NCI-H128 (cell line): ENCODE results near the gene GHRHR.

Source experiments
- DNase-seq: peaks from one replicate; lab custom pipeline; 2025; ENCODE audit not compliant: unreplicated experiment; lab: John Stamatoyannopoulos, UW

The GHRHR gene

DNA sequence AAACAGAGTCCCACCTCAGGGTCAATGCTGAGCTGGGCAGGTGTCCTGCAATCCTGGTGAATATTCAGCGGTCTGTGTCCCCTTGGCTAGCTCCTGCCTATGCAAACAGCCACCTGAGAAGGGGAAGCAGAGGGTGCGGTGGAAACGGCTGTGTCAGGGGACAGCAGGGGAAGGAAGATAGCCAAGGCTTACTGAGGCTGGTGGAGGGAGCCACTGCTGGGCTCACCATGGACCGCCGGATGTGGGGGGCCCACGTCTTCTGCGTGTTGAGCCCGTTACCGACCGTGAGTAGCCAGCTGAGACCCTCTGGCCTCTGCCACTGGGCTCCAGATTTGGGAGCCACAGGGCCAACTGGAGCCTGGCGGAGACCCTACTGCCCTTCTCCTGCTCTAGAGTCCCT, at the start of gene GHRHR:
Gene GHRHR, plus strand, starts transcription at position 112 of the 400 bp plus-strand sequence. Its CDS starts 116 bp downstream, at position 228.
- no peak for DNase-seq

DNA sequence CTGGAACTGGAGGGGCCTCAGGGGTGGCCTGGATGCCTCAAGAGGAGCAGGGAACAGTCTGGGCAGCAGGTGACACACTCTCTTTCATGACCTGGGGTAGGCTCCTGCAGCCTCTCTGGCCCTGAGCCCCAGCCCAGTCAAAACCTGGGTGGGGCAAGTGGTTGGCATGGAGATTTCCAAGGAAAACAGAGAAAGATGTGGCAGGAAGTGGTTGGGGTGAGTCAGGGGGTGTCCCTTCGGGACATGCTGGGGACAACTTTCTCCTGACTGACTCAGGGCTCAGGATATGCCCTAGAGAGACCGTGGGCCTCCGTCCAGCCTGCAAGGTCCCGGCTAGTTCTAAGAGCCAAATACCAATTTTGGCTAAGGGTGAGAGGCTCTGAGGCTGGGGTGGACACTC, 49.2 kb upstream of the GHRHR start:
- no peak for DNase-seq

DNA sequence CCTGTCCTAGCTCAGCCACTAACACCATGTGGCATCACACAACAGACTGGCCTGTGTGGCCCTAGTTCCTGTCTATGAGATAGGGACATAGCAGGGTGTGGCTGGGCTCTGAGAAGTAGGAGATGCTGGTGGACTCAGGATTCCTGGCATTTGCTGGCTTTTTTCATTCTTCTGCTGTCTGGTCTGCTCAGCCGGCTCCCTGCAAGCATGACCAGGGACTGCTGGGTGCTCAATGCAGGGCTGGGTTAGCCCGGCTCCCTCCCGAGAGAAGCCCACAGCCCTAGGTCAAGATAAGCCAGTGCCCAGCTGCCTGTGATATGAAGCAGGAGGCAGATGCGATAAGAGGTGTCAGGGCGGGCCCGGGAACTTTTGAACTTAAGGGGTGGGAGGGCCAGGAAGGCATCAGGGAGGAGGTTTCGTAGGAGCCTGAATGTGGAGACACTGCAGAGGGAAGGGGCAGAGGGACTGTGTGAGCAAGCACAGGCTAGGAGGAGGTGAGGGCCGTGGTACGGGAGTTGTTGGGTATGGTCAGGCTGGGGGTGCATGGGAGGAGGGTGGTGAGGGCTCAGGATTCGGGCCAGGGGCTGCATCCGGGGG, 48.6 kb upstream of the GHRHR start:
- DNase-seq, result no peak

DNA sequence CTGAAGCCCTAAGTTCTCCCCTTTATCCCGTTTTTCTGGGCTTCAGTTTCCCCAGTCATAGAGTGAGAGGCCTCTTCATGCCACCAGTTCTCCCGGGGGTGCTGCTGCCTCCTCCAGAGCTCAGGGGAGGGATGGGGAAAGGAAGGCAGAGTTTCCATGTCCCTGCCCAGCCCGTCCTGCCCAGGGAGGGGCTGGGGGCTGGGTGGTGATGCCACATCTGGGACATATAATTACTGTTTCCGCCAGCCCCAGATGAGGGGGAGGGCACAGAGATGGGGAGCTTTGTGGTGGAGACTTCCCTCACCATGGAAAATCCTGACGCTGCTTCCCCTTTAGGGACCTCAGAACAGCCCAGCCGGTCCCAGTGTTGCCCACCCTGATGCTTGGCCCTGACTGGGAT, 48.0 kb upstream of the GHRHR start:
- DNase-seq, result no peak

DNA sequence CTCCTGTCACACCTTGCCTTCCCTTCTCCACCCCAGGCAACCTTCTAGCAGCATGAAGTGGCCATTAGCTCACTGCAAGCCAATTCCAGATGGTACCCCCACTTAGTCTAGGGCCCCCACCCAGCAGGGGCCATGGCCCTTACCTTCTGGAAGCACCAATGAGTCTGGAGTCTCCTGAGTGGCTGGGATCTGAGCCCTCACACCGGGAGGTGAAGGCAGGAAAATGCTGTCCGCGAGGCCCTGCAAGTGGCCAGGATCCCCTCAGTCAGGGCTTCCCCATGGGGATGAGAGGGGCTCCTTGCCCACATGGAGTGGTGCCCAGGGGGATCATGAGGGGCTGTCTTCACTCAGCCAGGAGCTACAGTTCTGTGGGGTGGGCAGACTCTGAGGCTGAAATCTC, 47.5 kb upstream of the GHRHR start:
- no peak for DNase-seq

DNA sequence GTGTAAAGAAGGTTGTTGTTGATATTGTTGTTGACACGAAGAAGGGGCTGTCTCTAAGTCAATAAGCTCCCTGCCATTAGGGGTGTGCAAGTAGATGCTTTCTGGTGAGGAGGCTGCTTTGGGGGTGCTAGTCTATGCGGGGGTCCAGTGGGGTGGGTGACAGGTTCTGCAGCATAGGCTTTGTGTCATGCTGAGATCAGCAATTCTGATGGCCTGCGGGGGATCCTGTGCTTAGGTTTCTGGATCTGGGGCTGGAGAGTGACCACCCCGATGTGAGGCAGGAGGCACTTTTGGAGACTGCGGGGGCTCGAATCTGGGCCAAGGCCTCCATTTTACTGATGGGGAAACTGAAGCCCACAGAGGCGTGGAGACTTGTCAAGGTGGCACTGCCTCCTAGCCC, 47.0 kb upstream of the GHRHR start:
- DNase-seq, result no peak

DNA sequence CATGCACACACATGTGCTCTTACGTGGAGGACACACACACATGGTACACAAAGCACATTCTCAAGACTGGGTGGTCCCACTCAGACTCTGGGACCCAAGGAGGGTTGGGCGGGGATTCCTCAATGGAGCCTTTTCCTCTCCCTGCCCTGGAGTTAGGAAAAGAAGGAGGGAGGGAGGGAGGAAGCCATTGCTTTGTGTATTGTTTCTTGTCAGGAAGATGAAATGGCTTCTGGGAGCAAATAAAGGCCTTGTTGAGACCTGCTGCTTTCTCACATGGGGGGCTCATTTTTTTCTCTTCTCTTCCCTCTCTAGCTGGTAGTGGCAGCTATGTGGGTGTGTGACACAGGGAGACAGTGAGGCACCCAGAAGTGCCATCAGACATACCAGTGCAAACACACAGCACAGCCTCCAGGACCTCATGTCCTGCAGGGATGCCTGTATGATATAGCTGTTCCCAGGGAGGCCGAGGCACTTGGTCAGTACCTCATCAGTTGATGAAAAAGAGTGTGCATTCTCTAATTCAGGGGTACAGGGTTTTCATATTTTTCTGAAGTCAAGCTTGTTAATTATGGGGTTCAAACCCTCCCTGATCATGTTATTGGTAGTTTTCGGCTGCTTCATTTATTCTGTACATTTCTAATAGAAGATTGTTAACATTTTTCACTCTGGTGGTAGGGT, 46.4 kb upstream of the GHRHR start:
- DNase-seq, result no peak

DNA sequence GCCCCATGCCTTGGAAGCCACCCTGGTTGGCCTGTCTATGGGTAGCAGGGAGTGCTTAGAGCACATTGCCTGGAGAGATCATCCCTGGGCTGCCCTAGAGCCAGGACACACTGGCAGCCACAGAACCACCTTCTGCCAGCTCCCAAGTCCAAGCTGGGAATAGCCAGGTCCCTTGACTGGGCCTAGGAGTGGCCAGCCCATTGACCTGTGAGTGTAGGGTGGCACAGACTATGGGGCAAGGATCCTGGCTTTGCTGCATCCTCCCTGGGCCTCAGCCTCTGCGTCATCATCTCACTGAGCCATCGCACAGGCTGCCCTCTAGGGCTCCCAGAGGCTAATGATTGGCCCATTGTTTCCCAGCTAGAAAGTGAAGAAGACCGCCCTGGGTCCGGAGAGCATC, 45.1 kb upstream of the GHRHR start:
- DNase-seq, result no peak

DNA sequence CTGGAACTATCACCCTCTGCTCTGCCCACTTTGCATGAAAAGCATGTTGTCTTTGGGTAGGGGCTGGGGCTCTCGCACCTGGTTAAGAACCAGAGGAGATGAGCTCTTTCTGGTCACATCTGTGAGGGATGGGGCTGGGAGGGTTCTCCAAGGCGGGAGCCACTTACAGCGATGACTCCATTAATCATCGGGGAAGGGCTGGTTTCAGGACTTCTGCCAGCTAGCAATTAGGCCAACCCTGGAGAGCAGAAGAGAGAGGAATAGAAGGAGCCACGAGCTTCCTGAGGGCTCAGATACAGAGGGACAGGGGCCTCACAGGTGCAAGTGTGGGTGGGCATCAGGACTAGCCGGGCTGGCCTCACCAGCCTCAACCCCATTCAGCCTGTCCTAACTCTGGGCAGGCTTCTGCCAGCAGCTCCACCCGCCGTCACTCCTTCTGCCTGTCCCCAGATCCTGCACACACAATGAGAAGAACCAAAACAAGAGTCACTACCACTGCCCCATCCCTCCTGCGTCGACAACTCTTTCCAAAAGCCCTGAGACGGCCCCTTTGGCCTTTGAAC, 43.7 kb upstream of the GHRHR start:
- no peak for DNase-seq

DNA sequence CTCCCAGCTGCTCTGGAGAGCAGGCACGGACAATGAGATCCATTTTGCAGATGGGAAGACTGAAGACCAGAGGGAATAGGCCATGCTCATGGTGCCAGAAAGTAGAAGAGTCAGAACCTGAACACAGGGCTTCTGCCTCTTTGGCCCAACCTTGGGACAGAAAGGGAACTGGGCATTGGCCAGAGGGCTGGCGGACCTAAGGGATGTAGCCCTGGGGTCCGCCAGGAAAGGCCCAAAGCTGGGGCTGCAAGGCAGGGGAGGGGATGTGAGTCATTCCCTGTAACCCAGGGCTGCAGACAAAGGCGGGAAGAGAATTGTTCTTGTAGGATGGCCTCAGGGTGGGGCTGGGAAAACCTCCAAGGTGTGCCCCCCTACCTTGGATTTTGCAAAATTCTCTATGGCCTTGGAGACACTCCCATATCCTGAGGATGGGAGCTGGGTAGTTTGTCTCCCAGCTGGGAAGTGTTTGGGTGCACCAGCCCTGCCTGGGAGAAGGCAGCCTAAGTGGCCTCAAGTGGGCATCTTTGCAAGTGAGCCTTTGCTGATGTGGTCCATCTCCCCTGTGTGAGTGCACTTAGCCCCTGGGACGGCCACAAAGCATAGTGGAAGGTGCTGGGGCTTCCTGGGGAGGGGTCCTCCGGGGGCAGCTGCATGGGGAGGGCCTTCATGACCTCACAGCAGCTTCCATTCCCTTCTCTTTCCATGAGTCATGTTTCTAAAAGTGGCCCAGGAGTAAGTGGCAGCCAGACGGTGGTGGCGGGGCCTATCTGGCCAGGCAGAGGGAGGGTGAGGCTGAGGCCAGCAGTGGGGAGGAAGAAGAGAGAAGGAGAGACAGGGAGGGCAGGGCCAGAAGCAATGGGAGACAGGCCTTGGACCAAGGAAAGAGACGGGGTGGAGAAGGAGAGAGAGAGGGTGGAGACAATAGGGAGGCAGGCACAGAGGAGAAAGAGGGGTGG, 42.9 kb upstream of the GHRHR start:
- no peak for DNase-seq

DNA sequence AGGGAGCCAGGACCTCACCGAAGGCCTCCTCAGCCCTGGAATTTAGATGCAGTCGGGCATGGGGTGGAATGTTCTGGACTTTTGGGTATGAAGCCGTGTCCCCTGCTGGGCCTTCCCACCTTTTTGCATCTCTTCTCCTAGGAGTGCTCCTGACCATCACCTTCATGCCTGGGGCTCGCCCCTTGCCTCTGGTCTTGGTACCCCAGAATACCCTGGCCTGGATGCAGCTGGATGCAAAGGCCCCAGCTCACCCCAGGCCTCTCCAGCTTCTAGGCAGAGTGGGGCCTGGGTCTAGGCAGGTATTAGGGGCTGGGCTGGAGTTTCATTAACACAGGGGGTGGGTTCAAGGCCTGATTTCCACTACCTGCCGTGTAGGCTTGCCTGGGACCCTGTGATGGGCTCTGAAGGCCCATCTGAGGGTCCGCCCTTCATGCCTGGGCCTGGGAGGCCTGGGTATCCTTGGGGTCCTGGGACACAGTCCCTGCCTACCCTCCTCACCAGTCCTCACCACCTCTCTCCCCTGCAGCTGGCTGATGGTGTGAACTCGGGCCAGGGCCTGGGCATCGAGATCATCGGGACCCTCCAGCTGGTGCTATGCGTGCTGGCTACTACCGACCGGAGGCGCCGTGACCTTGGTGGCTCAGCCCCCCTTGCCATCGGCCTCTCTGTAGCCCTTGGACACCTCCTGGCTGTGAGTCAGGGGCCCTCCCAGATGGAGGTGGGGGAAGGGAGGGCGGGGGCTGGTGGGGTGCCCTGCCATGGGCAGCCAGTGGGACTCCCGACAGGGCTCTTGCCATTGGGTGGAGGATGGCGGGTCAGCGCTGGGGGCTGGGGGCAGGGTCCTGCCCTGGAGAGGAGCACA, 42.0 kb upstream of the GHRHR start:
- DNase-seq, result no peak

DNA sequence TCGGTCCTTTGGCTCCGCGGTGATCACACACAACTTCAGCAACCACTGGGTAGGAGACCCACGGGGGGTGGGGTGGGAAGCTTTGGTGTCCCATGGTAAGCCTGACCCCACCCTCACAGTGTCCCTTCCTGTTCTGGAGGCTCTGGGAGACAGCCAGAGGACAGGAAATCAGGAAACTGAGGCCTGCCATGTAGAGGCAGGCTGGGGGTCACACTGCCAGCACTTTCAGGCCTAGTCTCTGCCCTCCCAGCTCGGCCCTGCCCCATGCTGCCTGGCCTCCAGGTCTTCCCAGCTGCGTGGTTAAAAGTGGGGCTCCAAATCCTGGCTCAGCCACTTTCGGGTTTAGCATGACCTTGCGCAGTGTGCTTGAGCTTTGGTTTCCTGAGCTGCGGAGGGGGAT, 41.2 kb upstream of the GHRHR start:
- DNase-seq, result no peak

DNA sequence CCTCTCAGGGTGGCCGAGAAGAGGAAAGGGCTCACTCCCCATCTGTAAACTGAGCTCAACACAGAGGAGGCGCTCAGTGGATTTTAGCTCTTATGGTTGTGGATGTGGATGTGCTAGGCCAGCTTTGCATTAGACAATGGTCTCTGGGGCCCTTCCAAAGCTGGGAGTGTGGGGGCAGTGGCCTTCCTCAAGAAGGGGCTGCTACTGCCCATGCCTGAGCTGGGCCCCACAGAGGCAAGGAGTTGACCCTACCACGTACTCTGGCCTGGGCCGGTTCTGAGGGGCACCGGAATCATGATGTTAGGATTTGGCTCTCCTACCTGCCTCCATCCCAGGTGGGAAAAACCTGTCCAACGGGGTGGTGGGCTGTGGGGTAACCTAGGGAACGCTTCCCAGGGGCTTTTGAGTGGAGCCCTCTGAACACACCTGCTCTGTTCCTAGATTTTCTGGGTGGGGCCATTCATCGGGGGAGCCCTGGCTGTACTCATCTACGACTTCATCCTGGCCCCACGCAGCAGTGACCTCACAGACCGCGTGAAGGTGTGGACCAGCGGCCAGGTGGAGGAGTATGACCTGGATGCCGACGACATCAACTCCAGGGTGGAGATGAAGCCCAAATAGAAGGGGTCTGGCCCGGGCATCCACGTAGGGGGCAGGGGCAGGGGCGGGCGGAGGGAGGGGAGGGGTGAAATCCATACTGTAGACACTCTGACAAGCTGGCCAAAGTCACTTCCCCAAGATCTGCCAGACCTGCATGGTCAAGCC, 40.6 kb upstream of the GHRHR start:
- no peak for DNase-seq

DNA sequence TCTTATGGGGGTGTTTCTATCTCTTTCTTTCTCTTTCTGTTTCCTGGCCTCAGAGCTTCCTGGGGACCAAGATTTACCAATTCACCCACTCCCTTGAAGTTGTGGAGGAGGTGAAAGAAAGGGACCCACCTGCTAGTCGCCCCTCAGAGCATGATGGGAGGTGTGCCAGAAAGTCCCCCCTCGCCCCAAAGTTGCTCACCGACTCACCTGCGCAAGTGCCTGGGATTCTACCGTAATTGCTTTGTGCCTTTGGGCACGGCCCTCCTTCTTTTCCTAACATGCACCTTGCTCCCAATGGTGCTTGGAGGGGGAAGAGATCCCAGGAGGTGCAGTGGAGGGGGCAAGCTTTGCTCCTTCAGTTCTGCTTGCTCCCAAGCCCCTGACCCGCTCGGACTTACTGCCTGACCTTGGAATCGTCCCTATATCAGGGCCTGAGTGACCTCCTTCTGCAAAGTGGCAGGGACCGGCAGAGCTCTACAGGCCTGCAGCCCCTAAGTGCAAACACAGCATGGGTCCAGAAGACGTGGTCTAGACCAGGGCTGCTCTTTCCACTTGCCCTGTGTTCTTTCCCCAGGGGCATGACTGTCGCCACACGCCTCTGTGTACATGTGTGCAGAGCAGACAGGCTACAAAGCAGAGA, 39.9 kb upstream of the GHRHR start:
- no peak for DNase-seq

DNA sequence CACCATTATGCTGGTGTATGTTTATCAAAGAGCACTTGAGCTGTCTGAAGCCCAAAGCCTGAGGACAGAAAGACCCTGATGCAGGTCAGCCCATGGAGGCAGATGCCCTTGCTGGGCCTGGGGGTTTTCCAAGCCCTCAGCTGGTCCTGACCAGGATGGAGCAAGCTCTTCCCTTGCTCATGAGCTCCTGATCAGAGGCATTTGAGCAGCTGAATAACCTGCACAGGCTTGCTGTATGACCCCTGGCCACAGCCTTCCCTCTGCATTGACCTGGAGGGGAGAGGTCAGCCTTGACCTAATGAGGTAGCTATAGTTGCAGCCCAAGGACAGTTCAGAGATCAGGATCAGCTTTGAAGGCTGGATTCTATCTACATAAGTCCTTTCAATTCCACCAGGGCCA, 39.1 kb upstream of the GHRHR start:
- no peak for DNase-seq

DNA sequence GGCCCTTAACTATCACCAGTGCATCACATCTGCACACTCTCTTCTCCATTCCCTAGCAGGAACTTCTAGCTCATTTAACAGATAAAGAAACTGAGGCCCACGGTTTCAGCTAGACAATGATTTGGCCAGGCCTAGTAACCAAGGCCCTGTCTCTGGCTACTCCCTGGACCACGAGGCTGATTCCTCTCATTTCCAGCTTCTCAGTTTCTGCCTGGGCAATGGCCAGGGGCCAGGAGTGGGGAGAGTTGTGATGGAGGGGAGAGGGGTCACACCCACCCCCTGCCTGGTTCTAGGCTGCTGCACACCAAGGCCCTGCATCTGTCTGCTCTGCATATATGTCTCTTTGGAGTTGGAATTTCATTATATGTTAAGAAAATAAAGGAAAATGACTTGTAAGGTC, 38.6 kb upstream of the GHRHR start:
- DNase-seq, result no peak

DNA sequence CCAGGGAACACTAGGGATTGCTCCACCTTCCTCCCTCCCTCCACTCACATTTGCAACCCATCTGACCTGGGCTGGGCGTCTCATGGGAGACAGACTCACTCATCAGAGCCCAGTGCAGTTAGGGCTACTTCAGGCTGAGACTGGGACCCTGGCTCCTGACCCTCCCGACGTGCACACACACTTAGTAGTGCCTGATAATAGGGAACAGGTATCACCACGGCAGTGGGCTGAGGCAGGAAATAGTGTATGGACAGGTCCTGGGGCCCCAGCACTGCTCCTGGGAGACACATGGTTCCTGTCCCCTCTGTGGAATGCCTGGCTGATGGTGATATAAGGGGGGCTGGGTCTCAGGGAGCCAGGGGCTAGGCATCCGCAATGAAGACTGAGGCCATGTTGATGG, 37.8 kb upstream of the GHRHR start:
- DNase-seq, result no peak

DNA sequence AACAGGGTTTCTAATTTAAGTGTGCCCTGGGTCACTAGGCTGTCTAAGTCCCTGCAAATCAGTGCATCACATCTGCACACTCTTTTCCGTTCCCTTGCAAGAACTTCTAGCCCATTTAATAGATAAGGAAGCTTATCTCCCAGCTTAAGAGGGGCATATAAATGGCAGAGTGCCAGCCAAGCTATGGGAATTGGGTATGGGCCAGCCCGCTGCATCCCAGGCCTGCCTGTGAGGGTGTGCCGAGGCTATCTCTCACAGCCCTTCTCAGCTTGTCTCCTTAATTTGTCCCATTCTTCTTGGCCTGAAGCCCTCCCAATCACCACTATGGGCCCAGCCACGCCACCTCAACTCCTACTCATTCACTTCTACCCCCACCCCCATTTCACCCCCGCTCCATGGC, 37.4 kb upstream of the GHRHR start:
- no peak for DNase-seq

DNA sequence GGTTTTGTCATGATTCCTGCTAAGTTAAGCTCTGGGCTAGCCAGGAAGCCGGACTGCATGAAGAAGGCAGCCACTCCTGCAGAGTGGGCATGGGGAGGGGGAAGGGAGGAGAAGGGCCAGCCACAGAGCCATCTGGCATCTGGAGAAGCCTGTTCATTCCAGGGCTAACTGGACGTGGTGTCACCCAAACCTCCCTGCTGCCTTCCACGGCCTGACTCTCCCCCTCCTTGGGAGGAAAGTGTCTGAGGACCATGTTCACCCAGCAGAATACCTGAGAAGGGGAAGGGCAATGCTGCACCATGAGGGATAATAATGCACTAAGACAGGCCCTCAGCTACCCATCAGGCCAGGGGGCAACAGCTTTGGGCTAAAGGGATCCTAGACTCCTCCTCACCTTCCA, 36.7 kb upstream of the GHRHR start:
- DNase-seq, result no peak

DNA sequence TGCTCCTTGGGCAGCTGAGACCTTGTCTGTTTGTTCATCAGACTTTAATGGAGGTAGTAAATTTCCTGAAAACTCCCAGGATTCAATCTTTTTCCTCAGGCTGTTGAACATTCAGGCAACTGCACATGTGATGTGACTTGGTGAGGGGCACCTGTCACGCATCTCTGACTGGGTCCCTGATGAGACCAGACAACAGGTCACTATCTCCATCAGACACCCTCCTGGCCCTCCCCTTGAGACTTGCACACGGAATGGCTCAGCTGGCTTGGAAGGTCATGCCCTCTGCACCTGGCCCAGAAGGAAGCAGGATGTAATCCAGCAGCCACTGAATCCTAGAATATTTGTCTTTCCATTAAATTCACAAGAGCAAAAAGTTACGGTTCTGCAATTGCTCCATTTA, 36.2 kb upstream of the GHRHR start:
- no peak for DNase-seq
